IMR-90 (cell line): ENCODE data around the gene PPIP5K2. TPM values are rescaled to one million over a fixed set of nuclear protein-coding genes. Genes with fewer than 3 reads are reported as not detected.
A peak's percentile ranks its signal among the peaks of the same experiment; 100 is the strongest.

Source experiments
- ATAC-seq: fragments of 200-7000 bp; cut with Tn5 transposase; 2 replicates; pipeline ENCODE4 v1.9.1; 2020; ENCODE audit warnings: low read depth, mild to moderate bottlenecking, moderate library complexity
- BruUV-seq: library from RNA; stranded (reverse); fragments of 400-500 nt; replicated peaks from 2 replicates; lab custom pipeline; 2021; lab: Mats Ljungman, UMichigan
- CTCF ChIA-PET: fragments of 300-600 bp; formaldehyde crosslinking; extraction: SDS; loops from one replicate; lab custom pipeline; 2021; ENCODE audit warnings: antibody characterized with exemption; lab: Yijun Ruan, JAX
- POLR2A ChIA-PET: fragments of 300-600 bp; sonication (Branson Sonifier 250); formaldehyde crosslinking; loops from one replicate; lab custom pipeline; 2022; ENCODE audit warnings: antibody characterized with exemption; ENCODE audit not compliant: unreplicated experiment; lab: Charles Lee
- DNase-seq: peaks from one replicate; pipeline ENCODE4 v3.0.0; 2013
- H2AFZ ChIP-seq: replicated peaks from 2 replicates; pipeline ENCODE3; 2013; ENCODE audit warnings: low read length, mild to moderate bottlenecking; ENCODE audit not compliant: poor library complexity
- H2AK5ac ChIP-seq: 2 replicates; pipeline ENCODE4 v1.6.1; 2013; ENCODE audit warnings: low read depth, low read length, inconsistent platforms
- H2AK9ac ChIP-seq: replicated peaks from 2 replicates; pipeline ENCODE3; 2013; ENCODE audit warnings: mild to moderate bottlenecking, low read depth, low read length, moderate library complexity; ENCODE audit not compliant: poor library complexity
- H2BK120ac ChIP-seq: 2 replicates; pipeline ENCODE4 v1.6.1; 2013; ENCODE audit warnings: low read depth, low read length, inconsistent platforms
- H2BK15ac ChIP-seq: 3 replicates; pipeline ENCODE4 v1.6.1; 2013; ENCODE audit warnings: low read depth, low read length, inconsistent platforms
- H2BK20ac ChIP-seq: 2 replicates; pipeline ENCODE4 v1.6.1; 2013; ENCODE audit warnings: low read depth, mild to moderate bottlenecking, inconsistent platforms, low read length, moderate library complexity
- H2BK5ac ChIP-seq: 2 replicates; pipeline ENCODE4 v1.6.1; 2013; ENCODE audit warnings: mild to moderate bottlenecking, low read depth, low read length, inconsistent platforms; ENCODE audit not compliant: poor library complexity, severe bottlenecking
- H3K14ac ChIP-seq: replicated peaks from 2 replicates; pipeline ENCODE4 v1.6.1; 2013; ENCODE audit warnings: low read depth, low read length, inconsistent platforms
- H3K18ac ChIP-seq: 2 replicates; pipeline ENCODE4 v1.6.1; 2013; ENCODE audit warnings: low read depth, low read length, control low read depth
- H3K23ac ChIP-seq: 2 replicates; pipeline ENCODE4 v1.6.1; 2013; ENCODE audit warnings: low read depth, low read length, inconsistent platforms
- H3K27ac ChIP-seq: 2 replicates; pipeline ENCODE4 v1.5.1; 2013; ENCODE audit warnings: mild to moderate bottlenecking, control low read depth, low read length; ENCODE audit not compliant: insufficient read depth
- H3K27me3 ChIP-seq: 2 replicates; pipeline ENCODE4 v1.6.1; 2013; ENCODE audit warnings: low read length; ENCODE audit not compliant: control insufficient read depth, insufficient read depth
- H3K36me3 ChIP-seq: 2 replicates; pipeline ENCODE4 v1.6.1; 2013; ENCODE audit warnings: low read length, mixed read lengths; ENCODE audit not compliant: control insufficient read depth, insufficient read depth
- H3K4ac ChIP-seq: 2 replicates; pipeline ENCODE4 v1.6.1; 2013; ENCODE audit warnings: low read depth, low read length, inconsistent platforms
- H3K4me1 ChIP-seq: 2 replicates; pipeline ENCODE4 v1.6.1; 2013; ENCODE audit warnings: low read length, mixed read lengths; ENCODE audit not compliant: control insufficient read depth, insufficient read depth
- H3K4me2 ChIP-seq: 2 replicates; pipeline ENCODE4 v1.6.1; 2013; ENCODE audit warnings: low read depth, mild to moderate bottlenecking, control low read depth, low read length, moderate library complexity
- H3K4me3 ChIP-seq: 2 replicates; pipeline ENCODE4 v1.5.1; 2013; ENCODE audit warnings: low read depth, mild to moderate bottlenecking, control low read depth, low read length, moderate library complexity; ENCODE audit not compliant: insufficient read depth
- H3K56ac ChIP-seq: 2 replicates; pipeline ENCODE4 v1.6.1; 2013; ENCODE audit warnings: low read length, inconsistent platforms; ENCODE audit not compliant: insufficient read depth; ENCODE audit errors: extremely low read depth
- H3K79me1 ChIP-seq, 2 experiments: 2 replicates each; pipeline ENCODE4 v1.6.1; 2013; ENCODE audit warnings: low read length in 2 of 2, inconsistent platforms in 1 of 2, low read depth in 1 of 2
- H3K9ac ChIP-seq: 2 replicates; pipeline ENCODE4 v1.6.1; 2013; ENCODE audit warnings: low read depth, low read length, control low read depth
- H3K9me1 ChIP-seq: 2 replicates; pipeline ENCODE4 v1.6.1; 2013; ENCODE audit warnings: low read length, inconsistent platforms; ENCODE audit not compliant: insufficient read depth
- H3K9me3 ChIP-seq: 2 replicates; pipeline ENCODE4 v1.6.1; 2013; ENCODE audit warnings: low read length; ENCODE audit not compliant: control insufficient read depth, insufficient read depth
- H4K20me1 ChIP-seq: 2 replicates; pipeline ENCODE4 v1.6.1; 2013; ENCODE audit warnings: low read length, inconsistent platforms; ENCODE audit not compliant: insufficient read depth
- H4K5ac ChIP-seq: 2 replicates; pipeline ENCODE4 v1.6.1; 2013; ENCODE audit warnings: mild to moderate bottlenecking, low read depth, low read length, control low read depth
- H4K8ac ChIP-seq, 2 experiments: 2 replicates each; pipeline ENCODE4 v1.6.1; 2013; ENCODE audit warnings: low read depth in 2 of 2, low read length in 2 of 2, control low read depth in 1 of 2, inconsistent platforms in 1 of 2
- H4K91ac ChIP-seq: 2 replicates; pipeline ENCODE4 v1.6.1; 2013; ENCODE audit warnings: low read depth, low read length, inconsistent platforms; ENCODE audit not compliant: insufficient read depth
- RFX5 ChIP-seq: IDR thresholded peaks from 2 replicates; pipeline ENCODE4 v1.8.0; 2012; ENCODE audit warnings: low read depth, mild to moderate bottlenecking, low read length, moderate library complexity
- whole genome bisulfite sequencing, 2 experiments: methylation state at CpG; one replicate each; pipeline versions ENCODE4 v1.1.5 to v1.1.7; 2013; ENCODE audit warnings: missing lambda C conversion rate in 2 of 2; ENCODE audit not compliant: insufficient read length in 1 of 2; ENCODE audit errors: extremely low coverage in 2 of 2; 5-methylcytosine and 5-hydroxymethylcytosine counted together
- dilution Hi-C: fragments of 300-500 bp; cut with HindIII; formaldehyde crosslinking; loops from one replicate; pipeline ENCODE4 v1.14.3; 2018; ENCODE audit warnings: low sequenced_read_pairs; ENCODE audit not compliant: unreplicated experiment
- in situ Hi-C: fragments of 300-500 bp; cut with MboI; formaldehyde crosslinking; loops from 3 replicates; pipeline ENCODE4 v1.14.3; 2019; ENCODE audit warnings: low sequenced_read_pairs, inconsistent platforms, mixed read lengths
- intact Hi-C: fragments of 100-400 bp; cut with micrococcal nuclease; formaldehyde crosslinking; loops from 2 replicates; pipeline ENCODE4 v1.10.0; 2022
- polyA plus RNA-seq, 3 experiments: library from polyadenylated mRNA; depleted of rRNA; stranded (reverse); fragments of >200 nt; gene quantifications; 2 replicates each; pipeline ENCODE4 v1.2.3, GENCODE V29; 2012; ENCODE audit warnings: low replicate concordance in 1 of 3
- total RNA-seq: library from RNA; depleted of rRNA; stranded (reverse); fragments of >200 nt; gene quantifications from 2 replicates; pipeline ENCODE4 v1.2.3, GENCODE V29; 2012

Gene PPIP5K2
- total and polyA plus RNA-seq, 2 of the 4 experiments (the other 2 are of a cell fraction), result 32.4 to 67.6 TPM

GRCh38 chr5:103234239-103234975, 114.3 kb downstream of the PPIP5K2 start:
- Histone ChIP-seq H3K9me3 (no peaks in the 10 kb centered on the region), H3K27me3 (no peaks in the 10 kb centered on the region), H4K8ac (no peak overlapping the region), H2AK5ac (no peak overlapping the region), H3K4ac (no peak overlapping the region), H2BK15ac (no peak overlapping the region), H3K9me1 (no peaks in the 10 kb centered on the region), H3K4me3 (no peak overlapping the region), H3K9ac (no peak overlapping the region), H3K36me3 (no peaks in the 10 kb centered on the region), H3K4me1 (no peaks in the 10 kb centered on the region), H3K79me1 (no peaks in the 10 kb centered on the region), H3K27ac (no peak overlapping the region), H3K4me2 (no peak overlapping the region), H4K5ac (no peak overlapping the region), H2BK5ac (no peak overlapping the region), H4K91ac (no peak overlapping the region), H2AK9ac (no peak overlapping the region), H3K18ac (no peak overlapping the region), H3K14ac (0 out of 2 replicates have a peak overlapping the region, but pooled peaks have one; percentile 19), H3K56ac (no peak overlapping the region), H3K23ac (no peak overlapping the region), H2AFZ (no peak overlapping the region), H2BK120ac (no peak overlapping the region), H4K20me1 (no peaks in the 10 kb centered on the region), H2BK20ac (no peak overlapping the region)
- dilution Hi-C loops (no loop called here), in situ Hi-C loops (loop anchor here (5.0 kb wide), 1 partner anchor 243 kb away; no protein-coding TSS in a partner anchor), intact Hi-C loops (no loop called here)
- peak; percentile 61 for ATAC-seq
- no CpG with 5 or more reads among the region's 4 CpGs for WGBS, 2 experiments
- BruUV-seq, result no TSS peak
- TF ChIP-seq RFX5, result no peak
- POLR2A ChIA-PET, result no interaction called here
- DNase-seq, result peak; percentile 21
- CTCF ChIA-PET, result no interaction called here
